HL-60/S4 treated with retinoic acid at 250 ng/mL for 4 days and 3 days (cell line): Measurements from ENCODE around the gene LHX3.
"Not testable (repeated sequence)": the region's sequence is repeated elsewhere in the genome, so short reads cannot be mapped to it uniquely, and the experiment has no call there.

ENCODE experiments used
- in situ Hi-C: fragments of 300-500 bp; cut with MboI; formaldehyde crosslinking; loops from 2 replicates; pipeline ENCODE4 v1.7.0; 2022; ENCODE audit warnings: low sequenced_read_pairs

The LHX3 gene

DNA sequence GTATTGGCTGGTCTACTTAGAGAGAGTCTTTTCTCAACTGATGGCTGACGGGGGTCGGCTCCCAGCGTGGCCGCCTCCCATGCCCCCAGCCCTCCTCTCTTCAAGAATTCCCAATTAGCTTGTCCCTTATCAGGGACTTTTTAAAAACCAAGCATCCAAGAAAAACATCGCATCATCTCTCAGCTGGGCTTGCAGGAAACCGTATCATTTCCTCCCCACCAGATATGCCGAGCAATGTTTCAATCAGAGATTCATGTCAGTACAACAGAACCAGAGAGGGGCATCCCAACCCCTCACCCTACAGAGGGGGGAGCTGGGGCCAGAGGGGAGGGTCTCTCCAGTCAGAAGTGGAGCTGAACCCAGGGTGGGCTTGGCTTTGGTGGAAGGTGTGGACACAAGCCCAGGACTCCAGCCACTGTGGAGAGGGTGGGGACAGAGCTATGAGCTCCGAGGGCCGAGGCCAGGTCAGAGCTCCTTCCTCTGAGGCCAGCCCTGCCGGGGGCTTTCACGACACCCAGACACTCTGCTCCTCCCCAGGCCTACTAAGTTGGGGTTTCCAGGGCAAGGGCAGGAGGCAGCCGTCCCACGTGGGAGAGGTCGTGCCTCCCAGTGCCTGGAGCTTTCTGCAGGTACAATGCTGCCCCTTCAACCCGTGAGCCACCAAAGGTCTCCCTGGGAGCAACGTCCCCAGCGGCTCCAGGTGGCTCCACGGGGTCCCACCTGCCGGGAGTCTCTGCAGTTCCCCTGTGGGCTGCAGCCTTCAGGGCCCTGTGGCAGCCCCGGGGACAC lies 47.3 kb downstream of the LHX3 start:
- in situ Hi-C loops = no loop called here

DNA sequence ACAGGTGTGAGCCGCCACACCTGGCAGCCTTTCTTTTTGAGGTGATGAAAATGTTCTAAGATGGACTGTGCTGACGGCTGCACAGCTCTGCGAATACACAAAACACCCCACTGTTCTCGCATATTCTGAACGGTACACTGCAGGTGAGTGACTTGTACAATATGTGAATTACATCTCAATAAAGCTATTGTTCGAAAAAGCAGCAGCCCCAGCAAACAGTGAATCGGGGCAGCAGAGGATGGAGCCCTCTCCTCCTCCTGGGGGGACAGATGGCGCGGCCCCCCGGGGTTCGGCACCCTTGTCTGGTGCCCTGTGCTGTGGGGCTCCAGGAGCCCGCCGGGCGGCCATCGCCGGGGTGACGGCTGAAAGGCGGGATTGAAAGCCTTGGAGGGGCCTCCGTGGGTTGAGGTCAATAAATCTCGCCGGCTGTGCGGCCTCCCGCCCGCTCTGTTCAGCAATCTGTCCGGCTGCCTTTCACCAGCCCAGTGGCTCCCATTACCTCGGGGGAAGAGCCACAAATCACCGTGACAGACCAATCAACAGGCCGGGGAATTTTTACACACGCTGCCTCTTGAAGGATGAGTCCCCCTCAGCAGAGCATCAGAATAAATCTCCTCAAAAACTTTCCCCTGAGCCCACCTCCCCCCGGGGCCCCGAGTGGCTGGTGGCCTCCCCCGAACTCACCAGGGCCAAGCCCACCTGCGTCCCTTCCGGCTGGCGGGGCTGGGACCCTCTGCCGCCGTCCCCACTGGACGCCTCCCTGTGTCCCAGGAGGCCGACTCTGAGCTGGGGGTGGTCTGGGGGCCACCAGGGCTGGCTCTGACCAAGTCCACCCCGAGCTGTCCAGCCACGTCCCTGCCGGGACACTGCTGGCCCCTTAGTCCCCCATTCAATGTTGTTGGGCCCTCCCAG lies 48.5 kb downstream of the LHX3 start:
- in situ Hi-C loops = no loop called here

DNA sequence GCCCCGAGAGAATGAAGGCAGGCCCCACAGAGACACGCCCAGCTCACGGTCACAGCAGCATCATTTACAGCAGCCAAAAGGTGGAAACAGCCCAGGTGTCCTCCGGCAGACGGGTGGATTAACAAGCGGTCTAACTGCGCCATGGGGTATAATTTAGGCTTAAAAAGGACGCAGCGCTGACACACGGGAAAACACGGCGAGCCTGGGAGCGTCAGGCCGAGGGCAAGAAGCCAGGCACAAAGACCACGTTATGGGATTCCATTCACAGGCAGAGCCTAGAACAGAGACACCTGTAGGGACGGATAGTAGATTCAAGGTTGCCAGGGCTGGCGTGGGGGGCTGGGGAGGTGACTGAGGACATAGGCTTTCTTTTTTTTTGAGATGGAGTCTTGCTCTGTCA lies 49.4 kb downstream of the LHX3 start:
- in situ Hi-C loops = no loop called here

DNA sequence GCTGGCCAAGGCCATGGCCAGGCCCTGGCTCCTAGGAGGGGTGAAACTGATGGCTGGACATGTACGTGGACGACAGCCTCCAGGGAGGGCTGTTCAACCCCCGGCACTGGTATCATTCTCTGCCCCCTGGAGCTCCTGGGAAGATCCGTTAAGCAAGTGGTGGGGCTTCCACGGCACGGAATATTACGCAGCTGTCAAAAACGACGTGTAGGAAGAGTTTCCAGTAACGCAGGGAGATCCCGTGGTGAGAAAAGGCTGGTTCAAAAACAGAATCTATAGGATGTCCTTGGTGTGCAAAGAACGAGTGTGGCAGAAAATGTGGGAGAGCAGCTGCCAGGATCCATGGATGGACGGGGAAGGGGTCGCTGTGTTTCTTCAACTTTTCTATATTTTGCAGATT lies 50.0 kb downstream of the LHX3 start:
- in situ Hi-C loops = no loop called here

DNA sequence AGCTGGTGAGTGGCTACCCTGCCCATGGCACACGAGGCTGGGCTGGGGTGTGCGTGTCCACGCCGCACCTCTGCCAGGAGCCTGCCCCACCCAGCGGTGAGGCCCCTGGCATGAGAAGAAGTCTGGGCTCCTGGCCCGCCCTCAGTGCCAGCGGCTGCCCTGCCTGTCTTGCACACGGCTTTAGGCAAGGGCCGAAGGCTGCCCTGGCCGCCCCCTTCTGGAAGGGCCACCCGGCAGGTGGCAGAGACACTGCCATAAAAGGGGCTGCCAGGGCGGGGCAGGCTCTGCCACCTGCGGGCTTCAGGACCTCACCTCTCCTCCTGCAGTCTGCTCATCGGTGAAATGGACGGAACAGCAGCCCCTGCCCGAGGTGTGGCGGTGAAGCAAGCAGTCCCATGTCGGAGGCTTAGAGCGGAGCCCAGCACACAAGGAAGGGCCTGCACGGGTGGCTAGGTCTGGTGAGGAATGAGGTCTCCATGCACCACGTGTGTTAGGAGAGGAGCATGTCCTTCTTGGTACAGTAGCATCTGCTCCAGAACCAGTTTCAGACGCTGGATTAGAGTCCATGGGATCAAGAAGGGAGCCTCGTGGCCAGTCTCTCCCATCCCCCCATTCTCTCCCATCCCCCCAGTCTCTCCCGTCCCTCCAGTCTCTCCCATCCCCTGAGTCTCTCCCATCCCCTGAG lies 51.4 kb downstream of the LHX3 start:
- in situ Hi-C loops = no loop called here

DNA sequence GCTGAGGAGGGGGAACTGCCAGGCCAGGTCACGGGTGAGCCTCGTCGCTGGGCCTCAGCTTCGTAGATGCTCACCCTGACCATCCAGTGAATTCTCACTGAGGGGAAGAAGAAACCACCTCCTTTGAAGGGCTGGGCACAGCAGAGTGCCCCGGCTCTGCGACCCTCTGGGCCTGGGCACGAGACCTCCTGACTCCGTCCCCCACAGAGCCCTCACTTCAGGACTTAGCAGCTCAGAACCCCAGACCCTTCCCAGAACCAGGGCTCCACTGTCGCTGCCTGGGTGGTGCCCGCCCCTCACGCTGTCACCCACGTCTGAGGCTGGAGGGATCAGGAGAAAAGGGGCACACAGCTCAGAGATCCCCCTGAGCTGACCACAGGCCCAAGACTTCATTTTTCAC lies 52.0 kb downstream of the LHX3 start:
- in situ Hi-C loops = no loop called here

DNA sequence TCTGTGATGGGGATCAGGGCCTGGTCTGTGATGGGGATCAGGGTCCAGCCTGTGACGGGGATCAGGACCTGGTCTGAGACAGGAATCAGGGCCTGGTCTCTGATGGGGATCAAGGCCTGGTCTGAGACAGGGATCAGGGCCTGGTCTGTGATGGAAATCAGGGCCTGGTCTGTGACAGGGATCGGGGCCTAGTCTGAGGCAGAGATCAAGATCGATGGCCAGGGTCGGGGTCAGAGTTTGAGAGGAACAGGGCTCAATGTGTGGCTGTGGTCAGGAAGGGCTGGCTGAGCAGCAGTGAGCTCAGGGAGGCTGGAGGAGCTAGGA lies 52.4 kb downstream of the LHX3 start:
- in situ Hi-C loops = no loop called here

DNA sequence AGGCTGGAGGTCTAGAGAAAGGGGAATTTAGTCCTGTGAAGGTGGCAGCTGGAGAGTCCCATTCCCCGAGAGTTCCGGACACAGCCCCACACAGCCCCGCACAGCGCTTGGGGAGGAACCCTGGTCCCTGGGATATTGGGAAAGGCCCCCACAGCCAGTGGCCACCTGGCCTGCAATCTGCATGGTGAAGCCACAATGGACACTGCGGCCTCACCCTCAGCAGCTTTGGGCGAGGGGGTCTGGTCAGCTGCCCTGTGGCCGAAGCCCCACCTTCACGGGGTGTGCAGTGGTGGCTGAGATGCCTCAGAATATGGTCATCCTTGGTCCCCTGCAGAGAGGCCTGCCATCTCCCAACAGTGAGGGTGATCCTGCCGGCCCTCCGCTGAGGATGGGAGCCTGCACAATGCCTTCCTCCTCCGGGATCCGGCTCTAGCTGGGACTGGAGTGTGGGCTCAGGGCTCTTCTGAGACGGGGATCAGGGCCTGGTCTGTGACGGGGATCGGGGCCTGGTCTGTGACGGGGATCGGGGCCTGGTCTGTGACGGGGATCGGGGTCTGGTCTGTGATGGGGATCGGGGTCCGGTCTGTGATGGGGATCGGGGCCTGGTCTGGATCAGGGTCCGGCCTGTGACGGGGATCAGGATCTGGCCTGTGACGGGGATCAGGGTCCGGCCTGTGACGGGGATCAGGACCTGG lies 52.9 kb downstream of the LHX3 start:
- in situ Hi-C loops = no loop called here

DNA sequence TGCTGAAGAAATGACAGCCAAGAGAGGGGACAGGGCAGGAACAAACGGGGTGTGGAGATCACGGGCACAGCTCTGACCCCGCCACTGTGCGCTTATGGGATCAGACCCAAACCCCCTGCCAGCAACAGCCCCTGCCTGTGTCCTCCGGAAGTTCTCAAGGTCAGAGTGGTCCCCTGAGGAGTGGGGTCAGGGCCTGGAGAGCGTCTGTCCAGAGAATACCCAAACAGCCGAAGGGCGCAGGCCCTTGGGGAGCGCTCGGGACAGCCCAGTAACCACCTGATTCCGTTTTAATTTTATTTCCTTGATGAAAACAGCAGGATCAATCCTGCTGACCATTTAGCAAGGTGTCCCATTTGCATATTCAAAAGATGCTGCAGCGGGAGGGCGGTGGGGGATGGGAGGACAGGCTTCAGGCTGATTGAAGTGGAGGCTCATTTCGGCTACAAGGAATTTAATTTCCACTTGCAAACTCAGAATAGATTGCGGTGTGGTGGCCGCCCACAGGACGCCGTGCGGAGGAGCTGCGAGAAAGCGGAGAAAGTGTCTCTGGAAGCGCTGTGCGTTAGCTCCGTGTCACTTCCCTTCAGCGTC lies 53.6 kb downstream of the LHX3 start:
- in situ Hi-C loops = no loop called here

DNA sequence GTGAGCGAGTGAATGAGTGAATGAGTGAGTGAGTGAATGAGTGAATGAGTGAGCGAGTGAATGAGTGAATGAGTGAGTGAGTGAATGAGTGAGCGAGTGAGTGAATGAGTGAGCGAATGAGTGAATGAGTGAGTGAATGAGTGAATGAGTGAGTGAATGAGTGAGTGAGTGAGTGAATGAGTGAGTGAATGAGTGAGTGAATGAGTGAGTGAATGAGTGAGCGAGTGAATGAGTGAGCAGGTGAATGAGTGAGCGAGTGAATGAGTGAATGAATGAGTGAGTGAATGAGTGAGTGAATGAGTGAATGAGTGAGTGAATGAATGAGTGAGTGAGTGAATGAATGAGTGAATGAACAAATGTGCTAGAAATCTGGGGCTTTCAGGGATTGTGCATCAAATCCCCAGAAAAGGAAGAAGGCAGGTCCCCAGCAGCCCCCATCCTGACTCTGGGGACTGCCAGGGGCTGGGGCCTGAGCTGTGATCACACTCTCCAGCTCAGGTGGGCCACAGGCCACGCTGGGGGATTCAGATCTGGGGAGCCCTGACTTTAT lies 54.2 kb downstream of the LHX3 start:
- in situ Hi-C loops = not testable (repeated sequence)

DNA sequence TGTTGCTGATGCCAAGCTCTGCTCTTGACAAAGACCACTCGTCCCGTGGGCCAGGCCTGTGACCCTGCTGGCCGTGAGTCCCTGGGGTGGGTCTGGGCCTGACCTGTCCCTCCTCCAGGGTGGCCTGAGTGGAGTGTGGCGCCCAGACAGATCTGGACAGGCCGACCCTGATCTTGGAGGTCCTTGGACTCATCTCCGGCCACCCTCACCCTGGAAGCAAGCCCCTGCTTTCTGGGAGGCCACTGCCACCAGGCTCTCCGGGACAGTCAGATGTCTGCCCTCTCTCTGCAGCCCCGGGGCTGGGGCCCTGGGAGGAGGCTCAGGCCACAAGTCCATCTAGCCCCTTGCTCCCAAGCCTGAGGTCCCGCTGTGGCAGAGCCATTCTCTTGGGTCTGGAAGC lies 55.1 kb downstream of the LHX3 start:
- in situ Hi-C loops = no loop called here

DNA sequence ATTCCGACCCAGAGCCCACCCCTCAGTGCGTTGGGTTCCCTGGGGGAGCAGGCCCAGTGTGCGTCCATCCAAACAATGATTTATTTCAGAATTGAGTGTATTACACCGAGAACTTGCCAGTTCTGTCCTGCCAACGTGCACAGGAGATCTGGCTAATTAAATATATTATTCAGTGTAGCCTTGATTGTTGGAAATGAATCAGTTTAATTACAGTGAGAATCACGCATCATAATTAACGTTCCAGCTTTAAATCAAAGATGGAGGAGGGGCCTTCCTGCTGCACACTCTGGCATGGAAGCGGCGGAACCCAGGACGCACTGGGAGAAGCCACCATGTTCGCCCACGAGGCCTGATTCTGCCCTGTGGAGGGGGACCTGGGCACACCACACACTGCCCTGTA lies 55.6 kb downstream of the LHX3 start:
- in situ Hi-C loops = no loop called here

DNA sequence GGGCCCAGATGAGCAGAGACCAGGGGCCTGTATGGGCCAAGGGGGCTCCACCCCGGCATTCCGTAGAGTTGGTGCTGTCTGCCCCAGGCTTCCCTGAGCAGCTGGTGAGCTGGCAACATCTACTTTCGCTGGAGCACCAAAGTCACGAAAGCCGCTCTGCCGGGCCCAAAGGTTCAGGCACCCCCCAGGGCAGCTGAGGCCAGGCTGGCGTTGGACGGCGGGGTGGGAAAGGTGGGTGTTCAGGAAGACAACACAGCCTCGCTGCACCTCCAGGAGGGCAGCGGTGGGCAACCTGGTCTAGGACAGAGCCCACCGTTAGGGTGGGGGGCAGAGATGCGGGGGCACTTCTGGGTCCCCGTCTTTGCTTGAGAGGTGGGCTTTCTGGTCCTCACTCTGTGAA lies 56.2 kb downstream of the LHX3 start:
- in situ Hi-C loops = no loop called here

DNA sequence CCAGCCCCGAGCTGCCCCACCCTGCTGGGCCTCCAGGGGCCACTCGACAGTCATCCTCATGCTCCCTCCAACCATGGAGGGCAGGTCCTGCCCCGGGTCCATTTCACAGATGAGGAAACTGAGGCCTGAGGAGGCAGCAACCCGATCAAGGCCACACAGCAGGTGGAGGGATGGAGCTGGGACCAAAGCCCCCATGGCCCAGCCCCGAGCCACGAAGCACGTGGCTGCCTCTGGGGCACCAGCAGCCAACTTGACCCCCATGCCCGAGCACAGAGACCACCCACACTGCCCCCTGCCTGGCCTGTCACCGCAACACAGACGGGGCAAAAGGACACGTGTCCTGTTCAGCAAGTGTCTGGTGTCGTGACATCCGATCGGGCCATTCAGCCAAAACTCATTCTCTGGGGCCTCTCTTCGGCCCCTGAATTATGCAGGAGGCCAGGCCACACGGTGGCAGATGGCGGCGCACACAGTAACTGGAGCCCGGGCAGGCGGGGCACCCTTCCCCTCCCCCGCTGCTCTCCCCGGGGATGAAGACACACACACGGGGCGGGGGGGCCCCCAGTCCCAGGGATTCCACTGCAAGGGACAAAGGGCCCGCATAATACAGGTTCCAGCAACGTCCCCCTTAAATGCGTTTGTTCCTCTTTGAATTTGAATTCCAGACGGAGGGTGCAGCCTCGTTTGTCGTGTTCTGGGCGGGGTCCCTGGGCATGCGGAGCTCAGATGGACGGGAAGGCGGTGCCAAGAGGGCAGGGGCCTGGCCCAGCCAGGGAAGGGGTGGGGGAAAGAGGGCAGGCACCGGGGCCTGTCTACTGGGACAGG lies 56.8 kb downstream of the LHX3 start:
- in situ Hi-C loops = no loop called here

DNA sequence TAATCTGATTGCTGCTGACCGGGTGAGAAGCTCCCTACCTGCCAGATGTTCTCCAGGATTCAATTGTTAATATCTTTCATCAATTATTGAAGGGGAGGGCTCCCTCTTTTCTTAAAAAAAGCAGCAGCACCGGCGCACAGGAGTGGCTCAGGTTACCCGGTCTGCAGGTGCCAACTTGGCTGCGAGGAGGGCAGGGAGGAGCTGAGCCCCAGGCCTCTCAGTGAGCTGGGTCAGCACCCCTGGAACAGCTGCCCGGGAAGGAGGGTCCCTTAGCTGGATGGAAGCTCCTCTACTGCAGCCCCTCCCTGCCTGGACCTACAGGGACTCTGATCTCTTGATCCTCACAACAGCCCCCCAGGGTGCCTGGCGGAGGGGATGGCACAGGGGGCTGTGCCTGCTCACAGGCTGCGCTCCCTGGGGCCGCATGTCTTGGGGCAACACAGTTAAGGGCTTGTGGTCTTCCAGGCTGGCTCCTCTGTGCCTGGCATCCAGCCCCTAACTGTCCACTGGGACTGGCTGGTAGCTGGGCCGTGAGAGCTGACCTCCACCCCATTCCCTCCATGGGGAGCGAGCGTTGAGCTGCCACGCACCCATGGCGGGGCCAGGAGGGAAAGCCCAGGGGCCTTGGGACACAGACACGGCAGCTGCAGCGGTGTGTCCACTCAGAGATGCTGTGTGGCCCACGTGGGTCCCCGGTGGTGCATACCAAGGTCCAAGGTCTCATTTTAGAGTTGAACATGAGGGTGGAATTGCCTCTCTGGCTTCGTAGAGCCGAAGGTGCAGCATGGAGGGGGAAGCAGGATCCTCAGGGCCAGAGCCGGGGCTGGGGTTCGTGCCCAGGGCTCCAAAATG lies 57.7 kb downstream of the LHX3 start:
- in situ Hi-C loops = no loop called here
